Lower leg skin (tissue), 3 donors: ENCODE measurements around the gene HPGD.

ENCODE experiments used
- CTCF ChIP-seq, 3 donors: fragments of 450-650 bp; IDR thresholded peaks; one replicate each; pipeline ENCODE4 v1.5.1; 2016; ENCODE audit warnings: antibody characterized with exemption in 3 of 3, mild to moderate bottlenecking in 3 of 3, moderate library complexity in 2 of 3
- POLR2A ChIP-seq, 2 donors: fragments of 450-650 bp; IDR thresholded peaks; one replicate each; pipeline ENCODE4 v1.6.1; 2016 to 2017; ENCODE audit warnings: antibody characterized with exemption in 2 of 2, mild to moderate bottlenecking in 1 of 2, moderate library complexity in 1 of 2

DNA sequence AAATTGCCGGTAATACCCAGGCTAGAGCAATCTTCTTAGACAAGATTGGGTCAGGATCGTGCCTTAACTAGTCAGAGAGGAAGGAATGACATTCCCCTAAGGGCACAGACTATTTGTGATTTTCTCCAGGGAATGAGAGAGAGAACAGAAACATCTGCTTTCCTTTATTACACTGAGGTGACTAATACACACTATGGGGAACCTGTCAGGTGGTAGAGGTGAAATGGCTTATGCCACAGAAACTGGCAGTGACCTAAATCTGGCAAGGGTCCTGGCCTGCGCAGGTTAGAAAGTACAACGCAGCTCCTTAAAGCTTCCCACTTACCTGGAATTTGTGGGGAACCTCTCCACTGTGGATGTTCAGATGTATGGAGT, 16.6 kb upstream of the HPGD start:
- TF ChIP-seq POLR2A (IDR thresholded peaks at IDR 0.05) = no peak
- TF ChIP-seq CTCF (IDR thresholded peaks at IDR 0.05) = no peak
